ENCODE measurements around the gene LIPG.
"Not testable (repeated sequence)": the region's sequence is repeated elsewhere in the genome, so short reads cannot be mapped to it uniquely, and the experiment has no call there.

Gene LIPG

GRCh38 chr18:49546719-49547273 is 15.1 kb upstream of the LIPG start:
- DNase-seq (ENCODE audit: low spot score) = no peak

DNA sequence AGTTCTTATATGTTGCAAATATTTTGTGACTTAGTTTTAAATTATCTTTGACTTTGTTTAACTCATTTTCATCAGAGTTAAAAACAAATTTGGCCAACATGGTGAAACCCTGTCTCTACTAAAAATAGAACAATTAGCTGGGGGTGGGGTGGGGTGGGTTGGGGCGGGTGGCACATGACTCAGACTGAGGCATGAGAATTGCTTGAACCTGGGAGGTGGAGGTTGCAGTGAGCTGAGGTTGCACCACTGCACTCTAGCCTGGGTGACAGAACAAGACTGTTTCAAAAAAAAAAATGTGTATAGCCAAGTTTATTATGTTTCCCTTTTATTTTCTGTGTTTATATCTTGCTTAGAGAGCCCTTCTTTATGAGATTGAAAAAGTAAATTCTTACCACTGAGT is 14.2 kb upstream of the LIPG start:
- no peak for DNase-seq (ENCODE audit: low spot score)

DNA sequence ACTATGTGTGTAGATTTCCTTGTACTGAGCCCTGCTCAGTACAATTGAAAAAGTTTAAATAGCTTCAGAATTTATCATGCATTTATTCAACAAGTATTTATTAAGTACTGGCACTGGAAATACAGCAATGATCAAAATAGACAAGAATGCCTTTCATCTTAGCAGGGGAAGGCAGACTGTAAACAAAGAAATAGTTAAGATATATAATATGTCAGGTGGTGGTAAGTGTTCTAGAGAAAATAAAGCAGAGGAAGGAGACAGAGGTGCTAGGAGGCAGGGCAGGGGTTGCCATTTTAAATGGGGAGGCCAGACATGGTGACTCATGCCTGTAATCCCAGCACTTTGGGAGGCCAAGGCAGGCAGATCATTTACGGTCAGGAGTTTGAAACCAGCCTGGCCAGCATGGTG is 13.6 kb upstream of the LIPG start:
- no peak for DNase-seq (ENCODE audit: low spot score)

- DNase-seq (ENCODE audit: low spot score) = no peak
These were observed 11.1 kb upstream of the LIPG start for GRCh38 chr18:49550621-49551339.

DNA sequence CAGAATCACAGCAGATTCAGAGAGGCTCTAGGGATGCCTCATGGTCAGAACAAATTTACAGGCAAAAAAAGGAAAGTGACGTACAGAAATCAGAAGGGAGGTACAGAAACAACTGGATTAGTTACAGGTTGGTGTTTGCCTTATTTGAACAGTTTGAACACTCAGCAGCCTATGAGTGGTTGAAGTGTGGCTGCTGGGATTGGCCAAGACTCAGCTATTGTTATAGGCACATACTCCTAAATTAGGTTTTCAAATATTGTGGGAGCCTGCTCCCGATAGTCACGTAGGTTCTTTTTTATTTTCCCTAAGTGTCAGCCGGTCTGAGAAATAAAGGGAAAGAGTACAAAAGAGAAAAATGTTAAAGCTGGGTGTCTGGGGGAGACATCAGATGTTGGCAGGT is 8.9 kb upstream of the LIPG start:
- DNase-seq (ENCODE audit: low spot score) = no peak

DNA sequence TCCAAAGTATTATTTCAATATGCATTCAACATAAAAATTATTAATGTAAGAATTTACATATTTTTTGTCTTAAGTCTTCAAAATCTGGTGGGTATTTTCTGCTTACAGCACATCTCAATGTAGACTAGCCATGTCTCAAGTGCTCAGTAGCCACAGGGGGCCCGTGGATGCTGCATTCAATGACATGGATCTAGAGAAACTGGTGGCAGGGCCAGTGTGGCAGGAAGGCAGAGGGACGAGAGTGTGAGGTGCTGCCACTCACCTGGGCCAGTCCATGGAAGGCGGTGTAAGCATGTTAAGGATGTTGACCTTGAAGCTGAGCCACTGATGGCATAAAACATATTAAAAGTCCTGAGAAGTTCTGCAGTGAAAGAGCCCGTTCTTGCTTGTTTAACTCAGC is 6.2 kb upstream of the LIPG start:
- DNase-seq (ENCODE audit: low spot score) = no peak

DNA sequence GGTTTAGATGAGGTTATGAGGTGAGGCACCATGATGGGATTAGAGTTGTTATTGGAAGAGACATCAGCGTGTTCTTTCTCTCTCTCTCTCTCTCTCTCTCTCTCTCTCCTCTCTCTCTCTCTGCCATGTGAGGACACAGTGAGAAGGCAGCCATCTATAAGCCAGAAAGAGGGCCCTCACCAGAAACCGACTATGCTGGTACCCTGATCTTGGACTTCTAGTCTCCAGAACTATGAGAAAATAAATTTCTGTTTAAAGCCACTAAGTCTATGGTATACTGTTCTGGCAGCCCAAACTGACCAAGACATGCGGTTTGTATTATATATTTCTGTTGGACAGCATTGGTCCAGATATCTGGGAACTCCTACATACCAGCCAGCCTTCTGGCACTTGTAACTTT is 3.5 kb upstream of the LIPG start:
- DNase-seq (ENCODE audit: low spot score) = no peak

DNA sequence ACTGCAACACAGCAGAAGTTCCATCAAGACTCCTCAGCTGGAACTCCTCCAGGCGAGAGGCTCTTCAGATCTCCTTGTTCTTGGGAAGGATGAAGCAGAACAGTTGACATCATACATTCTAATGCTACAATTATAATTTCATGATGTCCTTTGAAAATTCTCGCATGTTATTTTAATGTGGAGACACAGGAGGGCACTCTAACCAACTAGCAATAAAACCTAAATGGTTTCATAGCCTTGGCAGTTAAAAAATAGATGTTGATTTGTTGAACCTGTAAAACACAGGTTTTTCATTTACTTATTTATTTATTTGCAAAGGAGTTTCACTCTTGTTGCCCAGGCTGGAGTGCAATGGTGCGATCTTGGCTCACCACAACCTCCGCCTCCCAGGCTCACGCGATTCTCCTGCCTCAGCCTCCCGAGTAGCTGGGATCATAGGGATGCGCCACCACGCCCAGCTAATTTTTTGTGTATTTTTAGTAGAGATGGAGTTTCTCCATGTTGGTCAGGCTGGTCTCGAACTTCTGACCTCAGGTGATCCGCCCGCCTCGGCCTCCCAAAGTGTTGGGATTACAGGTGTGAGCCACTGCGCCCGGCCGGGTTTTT is 2.4 kb upstream of the LIPG start:
- not testable (repeated sequence) for DNase-seq (ENCODE audit: low spot score)

DNA sequence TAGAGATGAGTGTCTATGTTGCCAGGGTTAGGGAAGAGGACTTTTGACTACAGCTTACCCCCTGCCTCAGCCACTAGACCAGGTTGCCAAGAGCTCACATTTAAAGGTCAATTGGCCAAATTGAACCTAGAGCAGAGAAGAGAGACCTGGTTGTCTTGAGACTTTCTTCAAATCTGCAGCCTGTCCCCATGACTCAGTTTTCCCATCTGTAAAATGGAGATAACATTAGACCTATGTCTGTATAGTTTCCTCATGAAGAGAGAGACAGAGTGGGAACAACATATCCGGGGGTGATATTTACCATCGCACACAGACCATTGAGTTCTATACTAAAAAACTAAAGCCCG is 1.6 kb upstream of the LIPG start:
- DNase-seq (ENCODE audit: low spot score) = no peak

GRCh38 chr18:49560624-49561288 is 1.1 kb upstream of the LIPG start:
- DNase-seq (ENCODE audit: low spot score) = peak; percentile 61

- peak; percentile 63 for DNase-seq (ENCODE audit: low spot score)
These were observed 748 bp downstream of the LIPG start for GRCh38 chr18:49562481-49563129.

GRCh38 chr18:49563130-49563540 is 1.3 kb downstream of the LIPG start:
- DNase-seq (ENCODE audit: low spot score) = no peak

DNA sequence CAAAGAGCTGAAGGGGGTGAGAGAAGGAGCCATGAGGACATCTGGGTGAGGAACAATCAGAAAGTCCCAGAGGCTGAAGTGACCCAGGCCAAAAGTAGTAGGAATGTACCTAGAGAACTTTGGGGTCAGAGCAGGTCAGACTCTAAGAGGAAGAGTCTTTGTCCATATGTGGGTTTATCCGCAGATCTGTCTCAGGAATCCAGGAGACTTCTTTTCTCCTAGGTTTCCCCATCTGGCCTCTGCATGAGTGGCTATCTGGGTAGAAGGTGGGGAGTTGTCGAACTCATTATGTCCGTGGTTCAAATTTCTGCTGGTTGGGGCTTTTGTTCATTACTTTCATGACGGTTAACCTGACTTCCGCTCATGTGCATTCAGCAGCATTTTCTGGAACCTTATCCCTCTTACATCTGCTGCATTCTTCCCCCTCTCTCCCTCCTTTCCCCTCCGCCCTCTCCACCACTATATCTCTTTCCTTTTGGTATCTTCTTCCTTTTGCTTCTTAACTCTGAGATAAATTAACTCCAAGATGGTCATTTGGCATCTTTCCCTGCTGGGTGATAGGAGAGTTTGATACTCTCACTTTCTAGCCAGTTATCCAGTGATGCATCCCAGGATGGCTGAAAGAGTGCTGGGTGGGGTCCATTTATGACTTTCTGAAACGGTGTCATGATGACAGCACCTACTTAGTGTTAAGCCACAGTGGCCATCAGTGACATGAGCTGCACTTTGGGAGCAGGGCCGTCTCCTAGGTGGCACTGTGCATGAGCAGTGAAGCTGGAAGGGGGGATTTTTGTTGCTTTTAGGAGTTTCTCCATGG is 2.1 kb downstream of the LIPG start:
- DNase-seq (ENCODE audit: low spot score) = no peak

GRCh38 chr18:49564518-49564834 is 2.6 kb downstream of the LIPG start:
- no peak for DNase-seq (ENCODE audit: low spot score)

DNA sequence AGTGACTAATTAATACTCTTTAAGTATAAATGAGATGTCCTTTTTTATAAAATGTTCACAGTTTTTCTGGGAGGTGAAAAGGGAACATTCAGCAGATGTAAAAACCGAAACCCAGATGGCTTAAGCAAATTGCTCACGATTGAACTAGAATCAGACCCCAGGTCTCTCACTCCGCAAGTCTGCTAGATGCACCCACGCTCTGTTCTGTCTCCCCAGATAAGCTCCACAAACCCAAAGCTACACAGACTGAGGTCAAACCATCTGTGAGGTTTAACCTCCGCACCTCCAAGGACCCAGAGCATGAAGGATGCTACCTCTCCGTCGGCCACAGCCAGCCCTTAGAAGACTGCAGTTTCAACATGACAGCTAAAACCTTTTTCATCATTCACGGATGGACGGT is 3.2 kb downstream of the LIPG start:
- DNase-seq (ENCODE audit: low spot score) = no peak

DNA sequence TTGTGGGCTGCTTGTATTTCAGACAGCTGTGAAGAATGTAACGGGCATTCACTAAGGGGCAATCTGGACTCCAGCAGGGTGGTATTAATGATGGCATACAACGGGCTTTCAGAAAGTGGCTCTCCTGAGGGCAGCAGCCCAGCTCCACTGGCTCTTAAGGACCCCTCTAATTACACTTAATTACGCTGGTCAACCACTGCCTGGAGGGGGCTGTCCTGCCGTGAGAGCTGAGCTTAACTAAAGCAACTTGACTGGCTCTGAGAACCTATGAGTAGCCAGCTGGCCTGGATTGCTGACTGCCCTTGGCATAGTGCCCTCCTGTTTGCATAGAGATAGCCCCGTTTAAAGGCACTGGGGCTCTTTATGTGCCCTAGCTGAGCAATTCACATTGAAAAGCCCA is 3.8 kb downstream of the LIPG start:
- no peak for DNase-seq (ENCODE audit: low spot score)

DNA sequence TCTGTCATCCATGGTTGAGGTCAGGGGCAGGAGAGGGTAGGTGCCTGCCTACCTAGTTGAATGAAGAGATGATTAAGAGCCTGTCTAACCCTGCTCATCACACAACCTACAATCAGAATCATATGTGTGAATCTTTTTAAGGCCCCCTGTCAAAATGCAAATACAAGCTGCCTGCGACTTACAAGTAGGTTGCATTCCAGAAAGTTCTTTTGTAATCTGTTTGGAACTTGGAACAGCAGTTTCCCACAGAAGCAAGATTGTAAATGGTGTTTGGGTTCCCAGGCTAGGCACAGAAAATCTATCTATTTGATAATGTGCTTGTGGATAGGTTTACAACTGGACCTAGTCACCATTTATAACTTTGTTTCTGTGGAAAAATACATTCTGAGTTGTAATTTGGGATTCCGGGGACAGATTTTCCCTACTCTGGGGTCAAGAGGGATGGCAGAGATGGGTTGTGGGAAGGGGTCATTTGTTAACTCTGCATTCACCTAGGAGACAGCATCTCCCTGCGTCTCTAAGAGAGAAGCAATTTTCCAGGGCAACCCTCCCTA is 4.4 kb downstream of the LIPG start:
- DNase-seq (ENCODE audit: low spot score) = no peak

- DNase-seq (ENCODE audit: low spot score) = no peak
These were observed 5.1 kb downstream of the LIPG start for GRCh38 chr18:49566985-49567384.

DNA sequence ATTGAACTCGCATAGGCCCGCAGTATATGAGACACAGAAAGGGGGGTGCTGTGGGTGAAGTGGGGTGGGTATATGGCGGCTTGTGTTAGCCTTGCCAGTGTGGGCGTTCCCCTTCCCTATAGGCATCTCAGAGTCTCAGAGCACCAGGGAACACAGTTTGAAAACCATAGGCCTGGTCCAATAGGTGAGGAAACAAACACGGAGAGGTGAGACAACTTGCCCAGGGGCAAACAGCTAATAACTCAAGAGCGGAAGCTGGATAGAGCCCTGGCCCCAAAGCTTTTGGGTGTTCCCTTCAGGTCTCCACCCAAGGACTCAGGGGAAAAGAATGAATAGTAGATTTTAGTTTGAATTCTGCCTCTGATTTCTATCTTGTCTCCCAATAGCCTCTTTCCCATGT is 7.9 kb downstream of the LIPG start:
- DNase-seq (ENCODE audit: low spot score) = no peak

GRCh38 chr18:49570836-49571235 is 9.0 kb downstream of the LIPG start:
- DNase-seq (ENCODE audit: low spot score) = no peak

DNA sequence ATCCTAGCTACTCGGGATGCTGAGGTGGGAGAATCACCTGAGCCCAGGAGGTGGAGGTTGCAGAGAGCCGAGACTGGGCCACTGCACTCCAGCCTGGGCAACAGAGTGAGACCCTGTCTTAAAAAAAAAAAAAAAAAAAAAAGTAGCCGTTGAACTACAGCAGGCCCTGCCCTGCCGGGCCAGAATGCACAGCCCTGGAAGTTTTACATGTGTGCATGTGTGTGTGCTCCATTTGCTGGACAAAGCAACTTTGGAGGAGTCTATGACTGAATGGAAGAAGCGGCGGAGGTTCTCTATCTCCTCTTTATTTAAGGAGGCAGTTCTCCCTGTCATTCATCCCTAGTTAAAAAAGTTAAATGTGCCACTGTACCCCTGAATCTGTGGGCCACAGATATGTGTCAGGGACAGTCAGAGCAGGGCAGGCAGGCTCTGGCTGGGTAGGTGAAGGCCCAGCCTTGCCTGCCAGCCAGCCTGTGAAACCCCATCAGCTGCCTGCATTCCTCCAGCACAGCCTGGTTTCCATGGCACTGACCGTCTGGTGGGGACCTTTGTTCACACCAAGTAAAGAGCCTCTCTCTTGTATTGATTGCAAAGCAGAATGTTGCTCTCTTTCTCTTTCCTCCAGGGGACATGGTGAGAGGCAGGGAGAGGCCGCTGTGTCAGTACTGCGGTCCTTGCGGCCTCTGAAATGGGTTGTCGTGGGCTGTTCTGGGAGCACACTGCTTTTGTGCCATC is 10.9 kb downstream of the LIPG start:
- peak; percentile 86 for DNase-seq (ENCODE audit: low spot score)
